HG03064 (cell line): ENCODE data around the gene SOSTDC1.
"Not testable (repeated sequence)": the region's sequence is repeated elsewhere in the genome, so short reads cannot be mapped to it uniquely, and the experiment has no call there.

Experiments used
- ATAC-seq: cut with Tn5 transposase; IDR thresholded peaks from one replicate; pipeline ENCODE4 v1.9.1; 2021; ENCODE audit warnings: low read depth; ENCODE audit not compliant: unreplicated experiment

Gene SOSTDC1

DNA sequence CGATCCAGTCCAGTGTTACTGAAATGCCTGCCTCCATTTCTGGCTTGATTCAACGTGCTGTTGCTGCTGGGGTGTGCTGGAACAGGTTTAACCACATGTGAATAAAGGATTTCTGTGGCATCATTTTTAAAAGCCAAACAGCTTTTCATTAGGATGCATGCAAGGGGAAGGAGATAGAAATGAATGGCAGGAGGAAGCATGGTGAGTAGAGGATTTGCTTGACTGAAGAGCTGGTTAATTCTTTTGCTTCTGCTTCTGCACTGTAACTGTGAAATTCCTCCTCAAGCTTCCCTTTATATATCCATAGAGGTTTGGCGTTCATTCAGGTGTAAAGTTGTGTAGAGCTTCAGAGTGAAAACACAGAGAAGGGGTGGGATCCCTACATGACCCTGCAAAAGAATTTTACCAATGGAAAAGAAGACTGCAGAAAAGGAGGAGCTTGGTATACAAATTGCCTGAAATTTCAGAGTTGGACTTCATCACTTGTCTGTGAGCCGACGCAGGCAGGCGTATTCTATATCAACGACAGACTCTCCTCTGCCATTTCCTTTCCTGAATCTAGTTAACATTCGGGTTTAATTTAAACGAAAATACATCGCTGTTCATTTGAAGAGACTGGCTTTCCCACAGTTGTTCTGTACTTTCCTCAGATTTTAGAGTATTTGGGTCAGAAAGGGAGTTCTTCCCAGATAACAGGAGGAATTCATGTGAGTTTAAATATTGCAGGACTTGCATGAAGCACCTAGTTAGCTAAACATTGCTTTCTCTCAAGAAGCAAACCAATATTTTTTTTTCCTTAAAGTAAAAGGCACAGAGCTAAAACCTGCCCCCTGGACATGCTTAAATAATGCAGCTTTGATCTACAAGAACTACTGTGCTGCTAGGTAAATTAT, at the start of gene SOSTDC1:
Gene SOSTDC1 (minus strand): TSS at position 270 of the 893 bp plus-strand sequence. CDS start 70 bp downstream, at position 200.
- ATAC-seq: no peak

GRCh38 chr7:16514729-16515128, 49.2 kb upstream of the SOSTDC1 start:
- no peak for ATAC-seq

DNA sequence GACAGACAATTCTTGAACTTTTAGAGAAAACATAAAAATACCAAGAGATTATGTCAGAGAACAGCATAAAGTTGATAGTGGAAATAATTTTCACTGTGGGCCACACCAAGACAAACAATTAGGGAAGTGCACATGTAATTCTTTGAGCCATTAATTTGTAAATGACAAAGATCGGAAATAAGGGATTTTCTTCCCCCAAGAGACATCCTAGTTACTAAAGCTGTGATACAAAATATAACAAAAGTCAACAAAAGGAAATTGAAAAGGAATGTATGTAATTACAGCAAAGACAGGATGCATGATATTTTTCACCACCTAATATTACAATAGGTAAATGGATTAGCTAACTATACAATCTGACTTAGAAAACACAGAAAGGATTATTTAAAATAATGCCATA, 48.7 kb upstream of the SOSTDC1 start:
- ATAC-seq: no peak

- no peak for ATAC-seq
Observed at GRCh38 chr7:16512097-16512496, 46.6 kb upstream of the SOSTDC1 start.

DNA sequence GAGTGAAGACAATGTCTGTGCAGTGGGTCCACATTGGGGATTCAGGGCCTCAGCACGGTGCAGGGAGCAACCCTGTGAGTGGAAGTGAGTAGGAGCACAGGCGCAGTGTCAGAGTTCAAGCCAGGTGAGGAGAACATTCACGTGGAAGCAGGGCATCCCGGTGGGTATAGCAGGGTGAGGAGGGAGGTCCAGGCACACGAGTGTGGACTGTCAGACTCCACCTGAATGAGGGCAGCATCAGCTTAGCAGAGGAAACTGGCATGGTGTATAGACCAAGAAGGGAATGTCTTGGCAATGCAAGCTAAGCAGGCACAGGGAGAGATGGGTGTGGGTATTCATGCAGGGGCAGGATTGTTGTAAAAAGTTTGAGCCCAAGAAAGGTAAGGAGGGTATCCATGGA, 45.8 kb upstream of the SOSTDC1 start:
- no peak for ATAC-seq

- ATAC-seq: no peak
Observed at GRCh38 chr7:16509829-16510228, 44.3 kb upstream of the SOSTDC1 start.

DNA sequence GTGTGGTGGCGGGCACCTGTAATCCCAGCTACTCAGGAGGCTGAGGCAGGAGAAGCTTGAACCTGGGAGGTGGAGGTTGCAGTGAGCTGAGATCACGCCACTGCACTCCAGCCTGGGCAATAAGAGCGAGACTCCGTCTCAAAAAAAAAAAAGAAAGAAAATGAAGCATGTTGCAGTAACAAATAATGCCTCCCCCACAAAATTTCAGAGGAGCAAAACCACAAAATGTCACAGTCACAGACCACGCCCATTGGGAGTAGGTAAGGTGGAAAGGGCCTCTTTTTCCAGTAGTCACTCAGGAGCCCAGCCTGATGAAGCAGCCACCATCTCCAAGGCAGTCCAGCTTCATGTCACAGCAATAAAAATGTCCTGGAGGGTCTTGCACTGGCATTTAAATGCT, 40.9 kb upstream of the SOSTDC1 start:
- ATAC-seq: not testable (repeated sequence)

GRCh38 chr7:16504019-16504418, 38.5 kb upstream of the SOSTDC1 start:
- ATAC-seq: no peak

GRCh38 chr7:16502303-16502702, 36.8 kb upstream of the SOSTDC1 start:
- no peak for ATAC-seq

DNA sequence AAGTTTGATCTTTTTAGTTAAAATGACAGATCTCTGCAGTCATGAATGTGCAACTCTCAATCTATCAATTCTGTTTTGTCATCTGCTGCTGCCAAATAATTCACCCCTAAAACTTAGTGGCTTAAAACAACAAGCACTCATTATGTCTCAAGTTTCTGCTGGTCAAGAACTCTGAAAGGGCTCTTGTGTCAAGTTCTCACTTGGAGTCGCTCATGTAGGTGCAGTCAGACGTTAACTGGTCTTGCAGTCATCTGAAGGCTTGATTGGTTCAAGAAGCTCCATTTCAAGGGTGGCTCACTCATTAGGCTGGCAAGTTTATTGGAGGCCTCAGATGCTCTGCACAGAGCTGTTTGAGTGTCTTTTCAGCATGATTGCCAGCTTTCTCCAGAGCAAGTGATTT, 32.6 kb upstream of the SOSTDC1 start:
- ATAC-seq: no peak

DNA sequence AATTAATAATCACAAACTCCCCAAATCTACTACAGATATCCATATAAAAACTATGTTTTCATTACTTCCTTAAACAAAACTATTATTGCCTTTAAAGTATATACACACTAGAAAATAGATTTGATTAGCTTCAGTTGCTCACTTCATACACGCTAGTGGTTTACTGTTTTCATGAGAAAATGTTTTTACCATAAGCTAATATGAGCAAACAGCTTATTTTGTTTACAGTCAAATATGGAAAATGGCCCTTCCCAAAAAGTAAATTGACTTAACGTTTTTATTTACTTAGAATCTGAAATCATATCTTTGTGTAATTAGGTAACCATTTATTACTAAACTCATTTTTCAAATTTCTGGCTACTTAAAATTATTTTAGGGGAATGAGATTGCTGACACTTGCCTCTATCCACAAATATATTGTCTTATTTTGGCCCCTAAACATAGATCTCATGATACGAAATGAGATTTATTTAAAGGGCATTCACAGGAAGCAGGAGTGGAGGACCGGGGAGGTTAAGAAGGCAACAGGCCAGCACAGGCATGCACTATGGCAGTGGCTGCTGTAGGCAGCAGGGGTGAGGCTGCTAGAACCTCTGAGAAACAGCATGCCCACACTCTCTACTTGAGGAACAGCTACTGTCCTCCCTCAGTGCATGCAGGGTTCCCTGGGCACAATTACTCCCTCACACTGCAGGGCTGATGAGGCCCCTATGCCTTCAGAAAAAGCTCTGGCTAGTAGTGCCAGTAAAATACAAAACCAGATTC, 29.6 kb upstream of the SOSTDC1 start:
- ATAC-seq: no peak

GRCh38 chr7:16494551-16494950, 29.0 kb upstream of the SOSTDC1 start:
- no peak for ATAC-seq

- no peak for ATAC-seq
Observed at GRCh38 chr7:16493266-16493665, 27.7 kb upstream of the SOSTDC1 start.

- ATAC-seq: no peak
Observed at GRCh38 chr7:16492513-16493062, 27.1 kb upstream of the SOSTDC1 start.

- ATAC-seq: no peak
Observed at GRCh38 chr7:16491148-16491547, 25.6 kb upstream of the SOSTDC1 start.

DNA sequence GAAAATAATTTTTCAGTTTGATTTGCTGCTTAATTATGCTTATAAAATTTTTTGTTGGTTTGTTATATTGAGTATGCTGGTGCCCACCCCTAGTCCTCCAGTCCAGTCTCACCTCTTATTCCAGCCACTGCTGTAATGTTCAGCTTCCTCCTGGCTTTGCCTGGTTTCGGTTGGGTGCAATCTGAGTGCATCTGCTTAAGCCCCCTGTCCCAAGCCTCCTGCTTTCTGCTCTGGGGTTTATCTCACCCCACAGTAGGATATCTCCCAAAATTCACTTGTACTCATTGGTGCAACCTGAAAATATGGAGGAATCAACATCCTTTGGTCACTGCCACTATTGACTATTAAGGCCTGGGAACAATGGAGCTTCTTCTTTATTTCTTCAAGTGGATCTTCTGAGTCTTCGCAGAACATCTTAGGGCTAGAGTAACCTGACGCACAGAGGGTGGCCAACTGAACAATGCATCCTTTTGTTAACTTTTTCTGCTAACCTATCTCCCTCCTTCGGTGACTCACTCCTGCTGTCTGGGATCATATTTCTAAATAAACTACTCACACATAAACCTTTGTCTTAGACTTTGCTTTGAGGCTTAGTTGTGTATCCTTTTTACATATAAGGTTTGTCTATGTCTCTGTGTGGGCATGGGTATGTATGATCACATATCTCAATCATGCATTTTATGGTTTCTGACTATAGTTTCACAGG, 19.1 kb upstream of the SOSTDC1 start:
- no peak for ATAC-seq

DNA sequence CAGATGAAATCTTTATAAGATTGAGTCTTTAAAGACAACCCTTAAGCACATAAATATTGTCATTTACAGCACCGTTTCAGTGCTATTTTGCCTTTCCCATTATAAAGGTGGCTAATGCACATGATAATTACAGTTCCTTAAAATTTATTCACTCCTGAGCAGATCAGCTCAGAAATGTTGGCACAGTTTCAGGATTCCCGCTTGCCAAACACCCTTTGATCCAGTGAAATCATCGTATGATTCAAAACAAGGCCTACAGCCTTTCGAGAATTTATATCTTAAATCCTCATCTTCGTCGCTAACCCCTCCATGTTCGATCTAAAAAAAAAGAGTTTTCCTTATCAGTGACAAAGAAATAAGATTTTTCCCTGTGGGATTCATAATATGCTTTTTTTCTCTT, 14.1 kb upstream of the SOSTDC1 start:
- no peak for ATAC-seq

DNA sequence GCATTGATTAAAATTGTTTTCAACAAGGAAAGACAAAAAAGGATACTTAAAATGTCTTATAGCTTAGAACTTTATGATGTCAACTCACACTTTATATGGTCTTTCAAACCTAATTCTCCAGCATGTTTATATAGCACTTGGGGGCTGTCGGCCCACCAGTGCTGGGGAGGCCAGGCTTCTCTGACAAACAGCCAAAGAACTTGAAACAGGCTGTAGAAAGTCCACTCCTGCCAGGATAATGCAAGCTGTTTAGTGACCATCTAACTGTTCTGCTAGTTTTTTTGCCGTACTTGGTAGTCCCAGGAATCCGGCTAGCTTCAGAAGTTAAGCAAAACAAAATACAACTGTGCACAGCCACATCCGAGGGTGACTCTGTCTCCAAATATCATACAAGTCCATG, 13.6 kb upstream of the SOSTDC1 start:
- ATAC-seq: no peak

GRCh38 chr7:16471933-16472332, 6.4 kb upstream of the SOSTDC1 start:
- ATAC-seq: no peak

GRCh38 chr7:16463949-16464715, 1.4 kb downstream of the SOSTDC1 start:
- ATAC-seq: no peak
